Measurements from ENCODE around the gene CALR3.
"Not testable (repeated sequence)": the region's sequence is repeated elsewhere in the genome, so short reads cannot be mapped to it uniquely, and the experiment has no call there.

CALR3 gene

DNA sequence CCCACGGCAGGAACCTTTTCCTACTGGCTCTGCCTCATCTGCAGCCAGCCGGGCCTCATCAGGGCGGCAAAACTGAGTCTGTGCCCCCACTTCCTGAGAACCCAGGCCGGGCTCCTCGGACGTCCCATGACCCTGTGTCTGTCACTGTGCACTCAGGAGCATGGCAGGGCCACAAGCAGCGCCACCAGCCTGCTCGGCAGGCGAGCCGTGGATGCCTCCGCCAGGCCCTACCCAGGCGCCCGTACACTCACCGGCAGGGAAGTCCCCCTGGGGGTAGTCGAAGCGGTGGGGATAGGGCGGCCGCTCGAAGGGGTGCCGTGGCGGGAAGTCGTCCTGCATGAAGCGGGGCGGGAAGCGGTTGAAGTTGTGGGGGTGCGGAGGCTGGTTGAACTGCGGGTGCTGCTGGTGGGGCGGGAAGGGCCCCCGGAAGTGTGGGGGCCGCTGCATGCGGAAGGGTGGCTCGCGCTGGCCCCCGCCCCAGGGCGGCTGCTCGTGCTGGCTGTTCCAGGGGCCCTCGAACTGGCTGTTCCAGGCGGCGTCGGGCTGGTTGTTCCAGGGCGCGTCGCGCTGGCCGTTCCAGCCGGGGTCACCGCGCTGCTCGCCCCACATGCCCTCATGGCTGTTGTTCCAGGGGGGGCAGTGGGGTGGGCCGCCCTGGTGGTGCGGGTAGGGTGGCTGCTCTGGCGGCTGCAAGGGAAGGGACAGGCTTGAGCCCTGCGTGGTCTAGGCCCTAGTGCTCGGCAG is 29.2 kb upstream of the CALR3 start:
- DNase-seq (ENCODE audit: extremely low read depth in 1 of 2, low read depth in 1 of 2), result no peak

DNA sequence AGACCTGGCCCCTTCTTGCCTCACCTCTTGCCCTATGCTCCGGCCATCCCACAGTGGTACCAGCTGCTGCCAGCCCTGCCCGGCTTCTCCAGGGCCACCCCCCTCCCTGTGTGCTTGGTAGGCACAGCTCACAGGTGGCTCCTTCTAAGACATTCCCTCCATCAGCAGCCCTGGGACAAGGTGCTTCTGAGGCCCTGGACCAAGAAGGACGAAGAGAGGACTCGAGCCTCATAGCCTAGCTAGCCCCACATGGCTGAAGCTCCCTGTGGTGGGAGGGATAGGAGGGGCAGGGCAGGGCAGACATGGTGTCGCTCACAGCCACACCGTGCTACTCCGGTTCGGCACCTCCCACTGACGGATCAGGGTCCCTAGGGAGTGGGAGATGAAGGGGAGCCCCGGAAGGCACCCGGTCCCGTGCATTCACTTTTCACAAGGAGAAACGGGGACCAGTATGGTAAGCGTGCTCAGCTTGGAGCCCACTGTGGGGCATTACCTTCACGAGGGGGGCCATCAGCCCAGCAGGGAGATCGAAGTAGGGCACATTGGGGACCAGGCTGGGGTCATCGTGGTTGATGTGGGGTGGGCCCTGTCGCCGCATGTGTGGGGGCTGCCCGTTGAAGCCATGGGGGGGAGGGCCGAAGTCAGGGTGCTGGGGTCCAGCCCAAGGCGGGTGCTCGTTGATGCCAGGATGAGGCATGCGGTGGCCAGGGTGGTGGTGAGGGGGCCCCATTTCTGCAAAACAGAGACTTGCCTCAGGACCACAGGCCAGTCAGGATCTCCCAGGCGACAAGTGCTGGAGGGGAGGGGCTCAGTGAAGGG is 26.8 kb upstream of the CALR3 start:
- no peak for DNase-seq (ENCODE audit: extremely low read depth in 1 of 2, low read depth in 1 of 2)

DNA sequence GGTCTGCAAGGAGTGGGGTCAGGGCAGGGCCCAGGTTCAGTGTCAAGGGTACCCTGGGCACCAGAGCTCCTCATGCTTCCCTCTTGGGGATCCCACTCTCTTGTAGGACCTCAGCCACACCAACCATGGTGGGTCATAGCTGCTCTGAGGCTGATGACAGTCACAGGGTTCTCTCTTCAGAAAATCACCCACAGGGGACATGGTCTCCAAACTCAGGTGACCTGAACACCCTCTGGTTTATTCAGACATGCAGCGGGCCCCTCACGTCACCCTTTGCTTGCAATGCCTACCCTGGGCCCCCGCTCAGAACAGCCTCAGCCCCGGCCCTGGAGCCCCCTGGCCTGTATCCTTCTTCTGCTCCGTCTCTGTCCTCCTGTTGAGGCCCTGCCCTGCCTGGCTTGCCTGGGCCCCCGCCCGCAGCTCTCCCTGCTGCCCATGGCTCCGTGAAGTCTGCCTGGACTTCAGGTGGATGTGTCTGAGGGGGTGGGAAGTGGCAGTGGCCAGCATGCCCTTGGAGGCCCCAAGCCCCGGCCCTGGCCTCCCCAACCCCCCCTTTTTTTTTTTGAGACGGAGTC is 25.8 kb upstream of the CALR3 start:
- no peak for DNase-seq (ENCODE audit: extremely low read depth in 1 of 2, low read depth in 1 of 2)

DNA sequence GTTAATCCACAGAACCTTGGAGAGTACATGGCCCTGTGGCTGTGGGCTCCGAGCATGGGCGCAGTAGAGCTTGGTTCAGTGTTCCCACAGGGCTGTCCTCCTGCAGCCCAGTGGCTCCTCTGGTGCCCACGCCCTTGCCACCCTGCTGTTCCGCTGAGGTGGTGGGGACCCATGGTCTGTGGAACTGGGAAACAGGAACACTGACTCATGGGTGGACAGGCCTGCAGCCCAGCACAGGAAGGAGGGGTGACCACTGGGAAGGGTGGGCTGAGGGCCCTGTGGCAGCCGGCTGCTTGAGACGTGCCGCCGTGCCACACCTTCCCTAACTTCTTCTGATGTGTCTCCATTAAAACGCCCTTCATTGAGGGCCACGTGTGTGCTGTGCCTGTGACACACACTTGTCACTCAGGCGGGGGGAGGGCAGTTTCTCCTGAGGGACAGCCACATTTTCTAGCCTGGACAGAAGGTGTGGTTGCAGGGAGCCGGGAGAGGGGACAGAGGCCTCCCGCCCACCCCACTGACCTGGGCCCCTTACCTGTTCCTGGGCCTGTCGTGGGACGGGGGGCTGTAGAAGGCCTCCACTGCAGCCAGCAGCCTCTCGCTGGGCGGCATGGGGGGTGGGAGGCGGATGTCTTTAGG is 25.1 kb upstream of the CALR3 start:
- DNase-seq (ENCODE audit: extremely low read depth in 1 of 2, low read depth in 1 of 2), result no peak

DNA sequence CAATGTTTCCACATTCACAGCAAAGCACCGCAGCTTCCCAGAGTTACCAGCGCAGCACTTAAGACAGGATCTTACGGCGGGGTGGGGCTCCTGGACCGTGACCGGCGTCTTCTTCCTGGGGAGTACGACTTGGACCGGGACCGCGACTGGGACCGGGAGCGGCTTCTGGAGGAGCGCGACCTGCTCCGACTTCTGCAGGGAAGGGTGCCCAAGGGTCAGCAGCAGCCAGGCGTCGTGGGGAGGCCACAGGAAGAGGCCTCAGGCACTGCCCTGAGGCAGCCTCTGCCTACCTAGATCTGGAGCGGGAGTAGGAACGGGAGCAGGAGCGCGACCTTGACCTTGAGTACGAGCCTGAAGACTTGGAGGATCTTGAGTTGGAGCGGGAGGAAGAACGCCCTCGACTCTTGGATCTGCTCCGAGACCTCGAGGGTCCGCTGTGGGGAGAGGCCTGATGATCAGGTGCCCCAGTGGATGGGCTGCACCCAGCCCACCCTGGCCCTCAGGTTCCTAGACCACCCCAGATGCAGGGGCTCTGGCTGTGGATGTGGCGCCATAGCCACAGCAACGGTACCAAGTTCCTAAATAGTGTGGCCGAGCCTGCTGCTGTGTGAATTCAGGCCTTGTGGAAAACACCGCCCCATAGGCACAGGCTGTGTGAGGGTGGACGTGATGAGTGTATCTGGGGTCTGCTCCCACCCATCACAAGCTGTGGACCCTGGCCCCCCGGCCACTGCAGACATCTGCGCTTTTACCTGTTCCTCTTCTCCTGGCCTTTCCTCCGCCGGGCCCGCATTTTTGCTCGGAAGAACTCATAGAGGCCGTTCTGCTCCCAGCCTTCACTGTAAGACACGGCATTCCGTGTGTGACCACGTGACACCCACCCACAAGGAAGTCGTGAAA is 24.4 kb upstream of the CALR3 start:
- no peak for DNase-seq (ENCODE audit: extremely low read depth in 1 of 2, low read depth in 1 of 2)

DNA sequence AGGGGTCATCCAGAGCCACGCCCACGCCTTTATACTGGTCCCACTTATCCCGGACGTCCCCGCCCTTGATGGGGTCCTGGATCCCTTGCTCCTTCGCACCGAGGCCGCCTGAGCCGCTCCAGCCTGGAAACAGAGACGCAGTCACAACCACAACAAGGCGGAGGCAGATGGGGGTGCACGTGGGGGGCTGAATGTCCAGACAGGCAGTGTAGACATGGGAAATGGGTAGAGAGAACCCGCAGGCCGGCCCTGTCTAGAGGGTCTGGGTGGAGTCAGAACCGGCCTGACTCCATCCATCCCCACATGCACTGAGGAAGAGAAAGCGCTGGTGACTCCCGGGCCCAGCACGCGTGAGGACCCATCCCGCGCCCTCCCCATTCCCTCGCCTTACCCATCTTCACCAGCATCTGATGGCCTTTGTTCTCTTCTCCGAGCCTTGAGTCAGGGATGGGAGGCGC is 23.3 kb upstream of the CALR3 start:
- DNase-seq (ENCODE audit: extremely low read depth in 1 of 2, low read depth in 1 of 2), result no peak

DNA sequence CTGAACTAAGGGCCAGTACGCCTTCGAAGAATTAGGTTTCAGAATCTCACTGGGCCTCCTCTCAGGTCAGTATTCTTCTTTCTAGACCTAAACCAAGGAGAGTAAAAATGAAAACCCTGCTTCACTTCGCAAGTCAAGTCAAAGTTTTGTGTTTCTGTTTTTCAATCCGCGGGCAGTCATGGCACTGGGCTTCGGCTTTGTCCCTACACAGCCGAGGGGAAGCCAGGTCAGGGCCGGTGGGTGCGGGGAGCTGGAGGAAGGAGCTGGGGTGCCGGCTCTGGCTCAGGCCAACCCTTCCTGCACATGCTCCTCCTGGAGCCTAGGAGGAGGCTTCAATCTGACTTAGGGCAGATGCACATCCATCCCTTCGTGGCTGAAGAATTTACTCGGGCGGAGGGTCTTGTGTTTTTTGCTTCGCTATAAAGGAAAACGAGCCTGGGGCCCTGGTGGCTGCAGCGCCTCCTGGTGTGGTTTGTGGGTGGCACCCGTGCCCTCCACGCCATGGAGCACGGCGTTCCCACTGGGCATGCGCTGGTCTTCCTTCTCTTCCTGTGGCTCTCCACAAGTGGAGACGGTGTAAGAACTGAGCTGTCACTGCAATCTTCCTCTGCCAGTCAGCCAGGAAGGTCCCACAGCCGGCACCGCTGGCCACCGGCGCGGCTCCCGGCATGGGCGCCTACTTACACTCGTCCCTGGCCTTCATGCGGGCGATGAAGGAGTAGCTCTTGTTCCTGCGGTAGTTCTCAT is 22.7 kb upstream of the CALR3 start:
- no peak for DNase-seq (ENCODE audit: extremely low read depth in 1 of 2, low read depth in 1 of 2)

DNA sequence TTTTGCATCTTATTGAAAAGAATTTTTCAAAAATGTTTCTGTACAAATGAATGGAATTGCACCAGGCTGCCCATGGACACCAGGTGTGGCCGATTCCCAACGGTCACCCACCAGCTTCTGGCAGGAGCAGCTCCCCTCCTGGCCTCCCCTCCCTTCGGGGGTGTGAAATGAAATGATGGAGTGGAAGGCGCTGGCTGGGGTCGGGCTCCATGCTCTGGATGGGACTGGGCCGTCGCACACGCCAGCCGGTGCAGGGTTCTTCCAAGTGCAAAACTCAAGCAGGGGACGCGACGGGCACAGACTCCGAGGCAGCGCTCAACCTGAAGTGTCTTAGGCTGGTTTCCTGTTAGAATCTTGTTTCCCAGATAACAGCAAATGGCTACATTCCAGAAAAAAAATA is 22.1 kb upstream of the CALR3 start:
- DNase-seq (ENCODE audit: extremely low read depth in 1 of 2, low read depth in 1 of 2), result no peak

DNA sequence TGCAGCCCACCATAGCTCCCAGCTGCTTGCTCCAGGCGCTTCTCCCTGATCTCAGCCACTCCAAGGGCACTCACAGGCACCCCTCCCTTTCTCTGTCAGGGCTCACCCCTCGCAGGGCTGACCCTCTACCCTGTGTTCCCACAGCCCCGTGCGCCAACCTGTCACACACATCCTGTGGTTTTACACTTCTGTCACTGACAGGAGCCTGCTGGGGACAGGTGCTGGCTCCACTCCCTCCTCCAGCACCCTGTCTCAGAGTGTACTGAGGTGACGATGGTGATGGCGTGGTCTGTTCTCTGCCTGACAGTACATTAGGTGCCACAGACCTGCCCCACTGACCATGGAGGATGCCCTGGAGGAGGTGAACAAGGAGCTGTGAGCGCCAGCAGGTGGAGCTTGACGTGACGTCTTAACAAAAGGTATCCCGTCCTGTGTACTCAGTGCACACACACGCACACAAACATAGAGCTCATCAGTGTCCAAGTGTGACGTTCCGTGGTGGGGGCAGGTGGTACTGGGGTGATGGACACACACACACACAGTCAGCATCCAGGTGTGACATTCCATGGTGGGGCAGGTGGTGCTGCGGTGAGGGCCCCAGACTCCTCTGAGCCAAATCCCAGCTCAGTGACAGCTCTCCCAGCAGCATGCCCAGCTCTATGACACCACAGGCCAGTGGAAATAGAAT is 21.1 kb upstream of the CALR3 start:
- no peak for DNase-seq (ENCODE audit: extremely low read depth in 1 of 2, low read depth in 1 of 2)

DNA sequence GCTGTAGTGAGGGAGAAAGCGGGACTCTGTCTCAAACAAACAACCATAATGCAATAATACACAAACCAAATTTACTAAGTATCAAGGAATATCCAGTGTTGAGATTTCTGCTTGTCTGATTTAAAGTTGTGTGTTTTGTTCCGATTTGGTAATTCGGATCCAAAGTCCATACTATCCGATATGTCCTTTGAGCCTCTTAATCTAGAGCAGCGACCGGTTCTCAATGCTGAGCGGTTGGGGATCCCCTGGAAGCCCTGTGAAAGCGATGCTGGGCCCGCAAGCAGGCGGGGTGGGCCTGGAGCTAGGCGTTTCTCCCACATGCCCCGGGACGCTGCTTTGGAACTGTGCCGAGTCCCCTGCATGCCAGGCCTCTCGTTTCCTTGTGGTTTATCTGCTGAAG is 20.4 kb upstream of the CALR3 start:
- no peak for DNase-seq (ENCODE audit: extremely low read depth in 1 of 2, low read depth in 1 of 2)

DNA sequence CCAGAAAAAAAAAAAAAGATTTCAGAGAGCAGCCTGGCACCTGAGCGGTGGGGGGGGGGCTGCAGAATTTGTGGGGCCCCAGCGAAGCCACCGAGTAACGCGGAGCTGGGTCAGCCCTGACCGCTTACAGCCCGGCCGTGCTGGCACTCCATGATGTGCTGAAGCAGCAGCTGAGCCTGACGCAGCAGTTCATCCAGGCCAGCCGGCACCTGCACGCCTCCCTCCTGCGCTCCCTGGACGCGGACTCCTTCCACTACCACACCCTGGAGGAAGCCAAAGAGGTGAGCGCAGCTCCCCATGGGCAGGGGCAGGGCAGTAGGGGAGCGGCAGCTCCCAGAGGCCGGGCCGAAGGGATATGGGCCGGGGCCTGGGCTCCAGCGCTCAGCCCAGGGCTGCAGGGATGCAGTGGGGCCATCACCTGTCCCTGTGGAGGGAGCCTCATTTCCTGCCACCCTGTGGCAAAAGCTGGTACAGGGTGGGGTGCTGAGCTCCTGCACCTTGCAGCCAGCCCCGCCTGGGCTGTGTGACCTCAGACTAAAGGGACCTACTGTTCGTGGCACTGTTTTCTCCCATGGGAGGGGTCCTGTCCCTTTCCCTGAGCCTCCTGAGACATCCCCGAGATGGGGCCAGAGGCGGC is 18.5 kb upstream of the CALR3 start:
- no peak for DNase-seq (ENCODE audit: extremely low read depth in 1 of 2, low read depth in 1 of 2)

DNA sequence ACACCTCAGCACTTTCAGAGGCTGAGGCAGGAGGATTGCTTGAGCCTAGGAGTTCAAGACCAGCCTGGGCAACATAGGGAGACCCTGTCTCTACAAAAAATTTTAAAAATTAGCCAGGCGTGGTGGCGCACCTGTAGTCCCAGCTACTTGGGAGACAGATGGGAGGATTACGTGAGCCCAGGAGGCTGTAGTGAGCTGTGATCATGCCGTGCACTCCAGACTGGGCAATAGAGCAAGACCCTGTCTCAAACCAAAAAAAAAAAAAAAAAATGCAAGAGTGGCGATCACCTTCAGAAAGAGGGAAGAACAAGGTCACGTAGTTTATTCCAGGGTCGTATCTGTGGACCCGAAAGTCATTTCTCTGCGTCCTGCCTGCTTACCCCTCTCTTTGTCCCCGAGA is 16.6 kb upstream of the CALR3 start:
- not testable (repeated sequence) for DNase-seq (ENCODE audit: extremely low read depth in 1 of 2, low read depth in 1 of 2)

DNA sequence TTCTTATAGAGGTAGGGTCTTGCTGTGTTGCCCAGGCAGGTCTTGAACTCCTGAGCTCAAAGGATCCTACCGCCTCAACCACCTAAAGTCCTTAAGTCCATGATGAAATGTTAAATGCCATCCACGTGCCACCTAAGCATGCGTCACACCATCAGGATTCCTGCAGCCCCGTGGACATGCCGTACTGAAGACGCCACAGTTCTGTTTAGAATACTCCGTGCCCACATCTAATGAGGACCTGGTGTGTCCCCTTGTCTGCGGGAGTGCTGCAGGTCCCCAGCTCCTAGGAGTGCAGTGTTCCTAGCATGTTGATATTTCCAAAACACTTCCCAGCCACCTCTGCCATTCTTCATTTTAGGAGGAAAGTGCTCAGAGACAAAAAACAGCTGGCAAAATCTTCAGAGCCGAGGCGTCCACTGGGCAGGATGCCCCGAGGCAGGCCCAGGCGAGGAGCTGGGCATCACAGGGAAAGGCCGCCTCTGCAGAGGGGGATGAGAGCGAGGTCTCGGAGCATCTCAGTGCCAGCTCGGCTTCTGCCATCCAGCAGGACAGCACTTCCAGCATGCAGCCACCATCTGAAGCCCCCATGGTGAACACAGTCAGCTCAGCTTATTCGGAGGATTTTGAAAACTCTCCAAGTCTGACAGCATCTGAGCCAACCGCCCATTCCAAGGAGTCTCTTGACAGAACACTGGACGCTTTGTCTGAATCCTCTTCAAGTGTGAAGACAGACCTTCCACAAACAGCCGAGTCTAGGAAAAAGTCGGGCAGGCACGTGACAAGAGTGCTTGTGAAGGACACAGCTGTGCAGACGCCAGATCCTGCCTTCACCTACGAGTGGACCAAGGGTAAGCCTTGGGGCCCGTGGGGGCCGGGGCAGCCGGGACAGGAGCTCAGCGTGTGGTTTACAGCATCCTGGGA is 13.4 kb upstream of the CALR3 start:
- DNase-seq (ENCODE audit: extremely low read depth in 1 of 2, low read depth in 1 of 2), result no peak

DNA sequence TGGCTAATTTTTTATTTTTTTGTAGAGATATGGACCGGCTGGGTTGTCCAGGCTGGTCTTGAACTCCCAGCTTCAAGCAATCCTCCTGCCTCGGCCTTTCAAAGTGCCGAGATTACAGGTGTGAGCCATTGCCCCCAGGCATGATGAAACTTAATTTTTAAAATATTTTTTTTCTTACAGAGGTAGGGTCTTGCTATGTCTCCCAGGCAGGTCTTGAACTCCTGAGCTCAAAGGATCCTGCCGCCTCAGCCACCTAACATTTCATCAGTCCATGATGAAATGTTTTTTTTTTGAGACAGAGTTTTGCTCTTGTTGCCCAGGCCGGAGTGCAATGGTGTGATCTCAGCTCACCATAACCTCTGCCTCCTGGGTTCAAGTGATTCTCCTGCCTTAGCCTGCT is 12.6 kb upstream of the CALR3 start:
- DNase-seq (ENCODE audit: extremely low read depth in 1 of 2, low read depth in 1 of 2), result no peak

DNA sequence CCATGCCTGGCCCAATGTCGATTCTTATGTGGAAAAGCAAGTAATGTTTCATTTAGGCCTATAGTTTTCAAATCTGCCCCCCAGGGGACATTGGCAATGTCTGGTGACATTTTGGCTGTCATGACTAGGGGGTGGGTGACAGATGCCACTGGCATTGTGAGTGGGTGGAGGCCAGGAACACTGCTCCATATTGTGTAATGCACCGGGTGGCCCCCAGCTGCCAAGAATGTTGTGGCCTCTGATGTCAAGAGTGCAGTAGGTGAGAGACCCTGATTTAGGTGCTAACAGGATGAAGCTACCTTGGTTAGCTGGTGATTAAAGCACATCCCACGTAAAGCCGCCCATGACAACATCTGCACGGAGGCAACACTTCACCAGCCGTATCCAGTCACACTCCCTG is 11.0 kb upstream of the CALR3 start:
- DNase-seq (ENCODE audit: extremely low read depth in 1 of 2, low read depth in 1 of 2), result no peak

DNA sequence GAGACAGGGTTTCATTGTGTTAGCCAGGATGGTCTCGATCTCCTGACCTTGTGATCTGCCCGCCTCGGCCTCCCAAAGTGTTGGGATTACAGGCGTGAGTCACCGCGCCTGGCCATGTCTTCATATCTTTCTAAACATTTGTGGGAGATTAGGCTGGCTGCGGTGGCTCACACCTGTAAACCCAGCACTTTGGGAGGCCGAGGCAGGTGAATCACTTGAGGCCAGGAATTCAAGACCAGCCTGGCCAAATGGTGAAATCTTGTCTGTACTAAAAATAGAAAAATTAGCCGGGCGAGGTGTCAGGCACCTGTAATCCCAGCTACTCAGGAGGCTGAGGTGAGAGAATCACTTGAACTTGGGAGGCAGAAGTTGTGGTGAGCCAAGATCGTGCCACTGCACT is 10.2 kb upstream of the CALR3 start:
- not testable (repeated sequence) for DNase-seq (ENCODE audit: extremely low read depth in 1 of 2, low read depth in 1 of 2)

DNA sequence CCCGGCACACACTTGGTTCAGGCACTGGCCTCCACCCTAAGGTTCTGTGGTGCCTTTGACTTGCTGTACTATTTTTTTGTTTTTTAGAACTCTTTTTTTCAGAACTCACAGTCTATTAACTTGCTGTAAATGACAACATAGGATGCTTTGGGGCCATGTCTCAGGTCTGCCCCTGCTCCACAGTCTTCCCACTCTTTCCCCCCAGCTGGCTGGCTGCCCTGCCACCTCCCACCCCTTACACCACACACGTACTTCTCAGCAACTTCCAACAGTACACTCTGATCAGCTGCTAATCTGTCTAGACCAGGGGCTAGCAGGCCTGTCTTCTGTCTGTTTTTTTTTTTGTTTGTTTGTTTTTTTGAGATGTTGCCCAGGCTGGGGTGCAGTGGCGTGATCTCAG is 8.3 kb upstream of the CALR3 start:
- DNase-seq (ENCODE audit: extremely low read depth in 1 of 2, low read depth in 1 of 2), result no peak

DNA sequence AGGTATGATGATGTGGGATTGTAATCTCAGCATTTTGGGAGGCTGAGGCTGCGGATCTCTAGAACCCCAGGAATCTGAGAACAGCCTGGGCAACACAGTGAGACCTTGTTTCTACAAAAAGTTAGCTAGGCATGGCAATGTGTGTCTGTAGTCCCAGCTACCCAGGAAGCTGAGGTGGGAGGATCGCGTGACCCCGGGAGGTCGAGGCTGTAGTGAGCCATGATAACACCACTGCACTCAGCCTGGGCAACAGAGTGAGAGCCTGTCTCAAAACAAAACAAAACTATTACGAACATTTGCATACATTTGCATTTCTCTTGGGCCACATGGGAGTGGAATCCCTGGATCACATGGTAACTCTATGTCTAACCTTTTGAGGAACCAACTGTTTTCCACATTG is 1.9 kb upstream of the CALR3 start:
- DNase-seq (ENCODE audit: extremely low read depth in 1 of 2, low read depth in 1 of 2), result no peak
